Activated naive CD8-positive, alpha-beta T cell treated with anti-CD3 and anti-CD28 coated beads for 36 hours (primary cell): ENCODE results near the gene OSBPL5. TPM values are rescaled to one million over a fixed set of nuclear protein-coding genes. Genes with fewer than 3 reads are reported as not detected.

Source experiments
- DNase-seq: peaks from one replicate; pipeline ENCODE4 v3.0.0; 2021
- H3K27ac Mint-ChIP-seq: one replicate; pipeline ENCODE4 v1.8.0; 2022; ENCODE audit warnings: mild to moderate bottlenecking, moderate library complexity, mixed read lengths
- H3K27me3 Mint-ChIP-seq: one replicate; pipeline ENCODE4 v1.8.0; 2022; ENCODE audit warnings: mild to moderate bottlenecking, mixed read lengths
- H3K36me3 Mint-ChIP-seq: one replicate; pipeline ENCODE4 v1.8.0; 2021; ENCODE audit warnings: mild to moderate bottlenecking, mixed read lengths
- H3K4me1 Mint-ChIP-seq: one replicate; pipeline ENCODE4 v1.8.0; 2021; ENCODE audit warnings: mixed read lengths
- H3K4me3 Mint-ChIP-seq: one replicate; pipeline ENCODE4 v1.8.0; 2022; ENCODE audit warnings: mild to moderate bottlenecking, moderate library complexity, mixed read lengths
- H3K9me3 Mint-ChIP-seq: one replicate; pipeline ENCODE4 v1.8.0; 2022; ENCODE audit warnings: mixed read lengths
- total RNA-seq, 2 experiments: library from RNA; stranded (reverse); gene quantifications; one replicate each; pipeline ENCODE4 v1.2.3, GENCODE V29; 2021

Gene OSBPL5
- total RNA-seq, 2 experiments from 2014 or later: 6.6 to 7.3 TPM

DNA sequence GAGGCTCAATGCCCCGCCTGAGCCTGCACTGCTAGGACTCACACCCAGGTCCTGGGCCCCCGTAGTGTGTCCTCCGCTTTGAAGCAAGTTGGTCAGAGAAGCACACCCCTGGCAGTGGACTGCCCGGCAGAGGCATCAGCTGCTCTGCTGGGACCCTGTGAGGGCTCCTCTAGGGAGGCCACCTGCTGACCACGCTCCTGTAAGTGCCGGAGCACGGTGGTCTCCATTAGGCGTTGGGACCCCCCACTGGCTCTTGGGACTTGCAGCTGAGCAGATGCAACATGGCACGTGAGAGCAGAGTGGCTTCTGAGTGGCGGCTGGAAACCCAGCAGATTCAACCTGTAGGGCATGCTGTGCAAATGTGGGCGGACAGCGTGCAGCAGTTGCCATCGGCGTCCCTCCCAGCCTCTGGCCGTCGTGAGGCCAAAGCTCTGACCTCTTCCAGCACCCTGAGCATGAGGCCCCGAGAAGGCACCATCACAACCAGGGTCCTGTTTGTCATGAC, 36.6 kb upstream of the OSBPL5 start:
- Mint-ChIP-seq H3K9me3 (no peaks in the 10 kb centered on the region), H3K36me3 (no peaks in the 10 kb centered on the region), H3K27me3 (peaks cover 10% of the 10 kb centered on the region), H3K27ac (no peak overlapping the region), H3K4me3 (no peak overlapping the region), H3K4me1 (peaks cover 3% of the 10 kb centered on the region)
- no peak for DNase-seq

DNA sequence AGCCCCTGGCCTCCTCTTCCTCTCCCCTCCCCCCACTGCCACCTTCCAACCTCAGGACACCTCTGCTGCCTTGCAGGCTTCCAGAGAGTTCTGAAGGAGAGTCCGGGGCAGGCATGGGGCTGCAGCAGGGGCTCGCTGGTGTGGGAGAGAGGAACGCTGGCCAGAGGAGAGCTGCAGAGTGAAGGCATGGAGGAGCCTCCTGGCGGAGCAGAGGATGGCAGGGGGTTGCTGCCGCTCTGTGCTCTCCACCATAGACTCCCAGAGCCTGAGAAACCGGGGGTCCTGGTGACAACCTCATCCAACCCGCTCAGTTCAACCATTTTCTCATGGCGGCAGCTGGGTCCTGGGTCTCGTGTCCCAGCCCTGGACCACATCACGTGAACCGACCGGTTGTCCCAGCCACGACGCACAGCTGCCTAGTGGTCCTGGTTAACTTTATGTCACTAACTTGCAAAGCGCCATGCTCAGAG, 36.0 kb upstream of the OSBPL5 start:
- Mint-ChIP-seq H3K9me3 (no peaks in the 10 kb centered on the region), H3K36me3 (no peaks in the 10 kb centered on the region), H3K27ac (no peak overlapping the region), H3K27me3 (peaks cover 10% of the 10 kb centered on the region), H3K4me3 (no peak overlapping the region), H3K4me1 (peaks cover 3% of the 10 kb centered on the region)
- DNase-seq: no peak

GRCh38 chr11:3200388-3201111, 35.4 kb upstream of the OSBPL5 start:
- peaks cover 14% of the 10 kb centered on the region for H3K27me3 Mint-ChIP-seq
- no peaks in the 10 kb centered on the region for H3K36me3 Mint-ChIP-seq
- H3K9me3 Mint-ChIP-seq: no peaks in the 10 kb centered on the region
- peaks cover 3% of the 10 kb centered on the region for H3K4me1 Mint-ChIP-seq
- no peak overlapping the region for H3K27ac Mint-ChIP-seq
- no peak overlapping the region for H3K4me3 Mint-ChIP-seq
- DNase-seq: no peak

GRCh38 chr11:3199537-3200295, 34.6 kb upstream of the OSBPL5 start:
- Mint-ChIP-seq H3K9me3 (no peaks in the 10 kb centered on the region), H3K4me3 (no peak overlapping the region), H3K27ac (no peak overlapping the region), H3K4me1 (peaks cover 3% of the 10 kb centered on the region), H3K27me3 (peaks cover 14% of the 10 kb centered on the region), H3K36me3 (no peaks in the 10 kb centered on the region)
- no peak for DNase-seq

DNA sequence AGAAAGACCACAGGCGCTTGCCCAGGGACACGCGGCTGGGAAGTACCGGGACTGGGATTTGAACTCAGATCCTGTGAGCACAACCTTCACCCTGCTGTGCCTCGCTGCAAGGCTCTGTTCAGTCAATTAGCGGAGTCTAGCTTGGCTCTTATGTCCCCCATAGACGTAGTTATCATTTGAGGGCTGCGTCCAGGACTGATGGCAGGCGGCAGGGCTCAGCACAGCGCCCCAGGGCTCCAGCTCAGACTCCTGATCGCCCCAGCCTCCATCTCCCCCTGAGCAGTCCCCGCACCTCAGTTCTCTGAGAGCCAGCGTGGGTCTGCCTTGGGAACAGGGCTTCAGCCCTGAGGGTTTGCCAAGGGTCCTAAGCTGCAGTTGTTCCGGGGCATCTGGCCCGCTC, 33.7 kb upstream of the OSBPL5 start:
- DNase-seq: no peak
- Mint-ChIP-seq H3K4me1 (peaks cover 3% of the 10 kb centered on the region), H3K27ac (no peak overlapping the region), H3K9me3 (no peaks in the 10 kb centered on the region), H3K27me3 (peaks cover 14% of the 10 kb centered on the region), H3K4me3 (no peak overlapping the region), H3K36me3 (no peaks in the 10 kb centered on the region)

GRCh38 chr11:3197878-3198528, 32.9 kb upstream of the OSBPL5 start:
- Mint-ChIP-seq H3K4me1 (peaks cover 3% of the 10 kb centered on the region), H3K9me3 (no peaks in the 10 kb centered on the region), H3K36me3 (no peaks in the 10 kb centered on the region), H3K27ac (no peak overlapping the region), H3K27me3 (peaks cover 14% of the 10 kb centered on the region), H3K4me3 (no peak overlapping the region)
- no peak for DNase-seq

- no peak for DNase-seq
- H3K27ac Mint-ChIP-seq: no peak overlapping the region
These were observed 32.1 kb upstream of the OSBPL5 start for GRCh38 chr11:3197044-3197695.

GRCh38 chr11:3196161-3197043, 31.3 kb upstream of the OSBPL5 start:
- Mint-ChIP-seq H3K4me3 (no peak overlapping the region), H3K4me1 (no peaks in the 10 kb centered on the region), H3K27ac (no peak overlapping the region), H3K36me3 (no peaks in the 10 kb centered on the region), H3K9me3 (no peaks in the 10 kb centered on the region), H3K27me3 (peaks cover 7% of the 10 kb centered on the region)
- no peak for DNase-seq

More at GRCh38 chr11:3197044-3197695, 32.1 kb upstream of the OSBPL5 start:
- no peaks in the 10 kb centered on the region for H3K36me3 Mint-ChIP-seq
- H3K4me3 Mint-ChIP-seq: no peak overlapping the region
- H3K27me3 Mint-ChIP-seq: peaks cover 7% of the 10 kb centered on the region
- H3K9me3 Mint-ChIP-seq: no peaks in the 10 kb centered on the region
- no peaks in the 10 kb centered on the region for H3K4me1 Mint-ChIP-seq

DNA sequence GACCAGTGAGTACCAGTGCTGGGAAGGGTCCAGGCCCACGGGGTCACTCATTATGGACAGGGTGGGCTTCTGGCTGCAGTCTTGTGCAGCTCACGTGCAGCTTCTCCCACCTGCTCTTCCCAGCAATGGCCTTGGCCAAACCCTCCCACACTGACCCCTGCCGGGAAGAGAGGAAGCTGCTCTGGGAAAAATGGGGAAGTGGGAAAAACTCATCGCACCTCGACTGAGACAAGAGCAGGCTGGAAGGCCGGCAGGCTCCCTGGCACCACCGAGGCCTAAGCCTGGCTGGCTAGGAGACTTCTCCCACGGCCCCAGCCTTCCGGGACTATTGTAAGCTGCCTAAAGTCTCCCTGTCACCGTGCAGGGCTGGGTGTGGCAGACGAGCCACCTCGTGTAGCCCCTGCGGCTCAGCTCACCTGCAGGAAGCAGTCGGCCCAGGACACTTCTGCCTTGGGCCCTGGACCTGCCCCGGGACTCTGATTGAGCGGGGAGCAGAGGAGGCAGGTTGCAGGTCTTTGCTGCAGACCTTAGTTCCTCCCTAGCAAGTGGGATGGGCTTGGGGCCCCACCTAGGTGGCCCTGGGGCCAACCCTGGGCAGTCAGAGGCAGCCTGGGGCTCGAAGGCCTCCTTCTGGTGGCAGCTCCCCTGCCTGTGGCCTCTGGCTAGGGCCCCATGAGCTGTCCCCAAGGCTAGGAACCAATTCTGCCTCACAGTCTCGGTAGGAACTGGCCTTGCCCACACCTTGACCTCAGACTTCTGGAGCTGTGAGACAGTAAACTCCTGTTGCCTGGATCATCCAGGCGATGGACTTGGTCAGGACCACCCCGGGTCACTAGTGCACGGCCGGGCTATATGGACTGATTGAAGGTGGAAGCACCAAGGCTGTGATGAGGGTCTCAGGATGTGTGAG, 30.4 kb upstream of the OSBPL5 start:
- H3K27me3 Mint-ChIP-seq: peaks cover 7% of the 10 kb centered on the region
- H3K9me3 Mint-ChIP-seq: no peaks in the 10 kb centered on the region
- DNase-seq: no peak
- no peak overlapping the region for H3K4me3 Mint-ChIP-seq
- no peaks in the 10 kb centered on the region for H3K36me3 Mint-ChIP-seq
- no peaks in the 10 kb centered on the region for H3K4me1 Mint-ChIP-seq
- H3K27ac Mint-ChIP-seq: no peak overlapping the region

- H3K4me3 Mint-ChIP-seq: no peak overlapping the region
- no peaks in the 10 kb centered on the region for H3K9me3 Mint-ChIP-seq
- no peaks in the 10 kb centered on the region for H3K36me3 Mint-ChIP-seq
- H3K27ac Mint-ChIP-seq: no peak overlapping the region
- H3K4me1 Mint-ChIP-seq: no peaks in the 10 kb centered on the region
- no peak for DNase-seq
- peaks cover 4% of the 10 kb centered on the region for H3K27me3 Mint-ChIP-seq
These were observed 29.1 kb upstream of the OSBPL5 start for GRCh38 chr11:3194016-3194816.

- H3K9me3 Mint-ChIP-seq: no peaks in the 10 kb centered on the region
- no peak overlapping the region for H3K27ac Mint-ChIP-seq
- H3K4me1 Mint-ChIP-seq: no peaks in the 10 kb centered on the region
- peaks cover 4% of the 10 kb centered on the region for H3K27me3 Mint-ChIP-seq
- no peak for DNase-seq
- H3K4me3 Mint-ChIP-seq: no peak overlapping the region
- no peaks in the 10 kb centered on the region for H3K36me3 Mint-ChIP-seq
These were observed 28.4 kb upstream of the OSBPL5 start for GRCh38 chr11:3193373-3194015.
